AG09319 (cell line): ENCODE measurements around the gene CD1D.

ENCODE experiments used
- DNase-seq: peaks from one replicate; pipeline ENCODE4 v3.0.0-alpha.2; 2010; ENCODE audit warnings: low read depth; ENCODE audit errors: extremely low read depth
- CTCF ChIP-seq: IDR thresholded peaks from 2 replicates; pipeline ENCODE4 v1.5.1; 2011; ENCODE audit warnings: low read depth, mild to moderate bottlenecking, inconsistent platforms, low read length, moderate library complexity

The CD1D gene

DNA sequence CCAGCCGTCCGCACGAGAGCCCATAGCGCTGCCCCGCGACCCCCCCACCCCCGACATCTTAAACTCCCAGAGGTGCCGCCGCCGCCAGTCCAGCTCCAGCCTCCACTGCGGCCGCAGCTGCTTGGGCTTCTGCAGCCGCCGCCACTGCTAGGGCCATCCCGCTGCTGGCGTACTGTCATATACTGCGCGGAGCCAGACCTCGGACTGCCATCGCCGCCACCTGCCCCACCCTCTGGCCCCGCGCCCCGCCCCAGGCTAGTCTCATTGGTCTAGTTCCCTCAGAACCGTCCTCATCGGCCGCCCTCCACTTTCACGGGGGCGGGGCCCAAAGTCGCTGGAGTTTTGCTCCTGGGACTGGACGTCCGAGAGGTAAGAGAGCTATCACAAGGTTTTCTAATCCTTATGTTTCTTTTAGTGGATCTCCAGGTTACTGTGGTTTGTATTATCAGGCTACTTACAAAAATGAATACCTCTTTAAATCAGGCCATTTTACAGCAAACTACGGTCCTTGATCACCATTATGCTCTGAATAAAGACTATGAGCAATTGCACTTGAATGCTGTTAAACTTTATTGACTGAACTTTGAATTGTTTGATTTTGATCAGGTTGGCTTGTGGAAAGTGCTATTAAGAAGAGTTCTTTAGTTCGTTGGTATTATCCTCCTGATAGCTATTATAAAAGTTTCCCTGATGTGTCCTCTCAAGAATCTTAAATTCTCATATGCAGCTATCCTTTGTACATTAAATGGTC is 2.8 kb upstream of the CD1D start:
- DNase-seq, result no peak

DNA sequence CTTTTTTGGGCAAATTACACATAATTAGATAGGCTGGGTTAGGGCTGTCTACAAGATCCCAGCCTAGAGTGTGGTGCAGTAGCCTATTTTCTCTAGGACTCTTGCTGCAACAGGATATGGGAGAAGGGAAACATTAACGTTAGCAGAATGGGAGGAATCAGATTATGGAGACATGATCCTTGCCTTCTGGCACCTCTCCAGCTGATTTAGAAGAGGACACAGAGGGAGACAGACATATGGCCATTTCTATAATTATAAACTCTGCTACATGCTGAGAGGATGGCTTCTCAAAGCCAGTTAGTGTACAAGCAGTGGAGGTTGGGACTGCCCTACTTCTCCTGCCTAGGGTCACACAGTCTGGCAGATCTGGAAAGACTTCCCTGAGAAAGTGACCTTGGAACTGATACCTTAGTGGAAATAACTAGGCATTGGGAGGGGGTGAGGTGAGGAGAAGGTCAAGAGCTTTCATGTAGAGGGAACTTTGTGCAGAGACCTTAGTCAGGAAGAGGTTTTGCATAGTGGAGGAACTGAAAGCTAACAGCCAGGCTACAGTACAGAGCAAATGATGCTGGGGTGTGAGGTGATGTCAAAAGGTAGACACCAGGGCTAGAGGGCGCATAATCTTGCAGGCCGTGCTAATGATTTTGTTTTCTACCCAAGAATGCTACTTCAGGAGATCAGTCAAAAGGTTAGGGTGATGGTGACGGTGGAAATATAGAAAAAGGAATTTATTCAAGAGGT is 1.2 kb upstream of the CD1D start:
- no peak for DNase-seq
- TF ChIP-seq CTCF, result no peak

More for the DNA sequence above, 2.8 kb upstream of the CD1D start:
- TF ChIP-seq CTCF, result no peak

DNA sequence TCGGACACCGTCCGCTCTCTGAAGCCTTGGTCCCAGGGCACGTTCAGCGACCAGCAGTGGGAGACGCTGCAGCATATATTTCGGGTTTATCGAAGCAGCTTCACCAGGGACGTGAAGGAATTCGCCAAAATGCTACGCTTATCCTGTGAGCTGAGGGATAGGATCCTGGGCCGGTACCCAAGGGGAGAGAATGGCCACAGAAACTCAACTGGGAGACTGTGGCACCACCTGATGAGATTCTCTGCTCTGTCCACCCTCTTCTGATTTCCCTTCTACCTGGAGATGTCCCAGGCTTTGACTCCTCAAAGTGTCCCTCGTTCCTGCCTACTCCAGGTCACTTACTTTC is 855 bp downstream of the CD1D start:
- no peak for TF ChIP-seq CTCF
- DNase-seq, result no peak

DNA sequence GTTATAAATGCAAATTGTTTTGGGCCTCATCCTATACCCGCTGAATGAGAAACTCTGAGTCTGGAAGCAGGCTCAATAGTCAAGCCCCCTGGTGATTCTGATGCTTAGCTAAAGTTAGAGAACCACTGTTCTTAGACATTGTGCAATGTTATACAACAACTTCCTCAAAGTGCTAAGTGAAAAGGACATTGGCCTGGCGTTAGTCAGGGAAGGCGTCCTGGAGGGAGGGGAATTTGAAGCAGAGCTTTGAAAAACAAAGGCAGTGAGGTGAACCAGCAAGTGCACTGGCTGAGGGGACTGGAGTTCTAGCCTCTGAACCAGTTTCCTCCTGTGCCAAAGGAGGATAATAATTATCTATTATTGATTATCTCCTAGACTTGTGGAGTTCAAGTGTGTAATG is 5.1 kb downstream of the CD1D start:
- DNase-seq, result no peak
- TF ChIP-seq CTCF, result no peak

GRCh38 chr1:158186180-158186579 is 5.5 kb downstream of the CD1D start:
- no peak for DNase-seq
- TF ChIP-seq CTCF, result no peak

- no peak for TF ChIP-seq CTCF
- no peak for DNase-seq
Observed at GRCh38 chr1:158188611-158189010, 7.9 kb downstream of the CD1D start.

- DNase-seq, result no peak
- no peak for TF ChIP-seq CTCF
Observed at GRCh38 chr1:158189624-158190023, 8.9 kb downstream of the CD1D start.
